ENCODE data around the gene KHDC4.

GRCh38 chr1:155910621-155911121 is 23.5 kb downstream of the KHDC4 start:
- TF ChIP-seq EZH2 (IDR thresholded peaks at IDR 0.05; ENCODE audit: borderline replicate concordance, low read length) (no peak), CTCF (conservative IDR thresholded peaks at IDR 0.05 in 1 of 2, IDR thresholded peaks at IDR 0.05 in 1 of 2; ENCODE audit: extremely low read depth in 1 of 2, insufficient read depth in 1 of 2, low read depth in 1 of 2, low read length in 2 of 2) (peak in 1 of 2 donors; percentile 5)
